NCI-H345 (cell line): ENCODE measurements around the gene KAT2B.

ENCODE experiments used
- DNase-seq: peaks from one replicate; lab custom pipeline; 2025; lab: John Stamatoyannopoulos, UW

Gene KAT2B

DNA sequence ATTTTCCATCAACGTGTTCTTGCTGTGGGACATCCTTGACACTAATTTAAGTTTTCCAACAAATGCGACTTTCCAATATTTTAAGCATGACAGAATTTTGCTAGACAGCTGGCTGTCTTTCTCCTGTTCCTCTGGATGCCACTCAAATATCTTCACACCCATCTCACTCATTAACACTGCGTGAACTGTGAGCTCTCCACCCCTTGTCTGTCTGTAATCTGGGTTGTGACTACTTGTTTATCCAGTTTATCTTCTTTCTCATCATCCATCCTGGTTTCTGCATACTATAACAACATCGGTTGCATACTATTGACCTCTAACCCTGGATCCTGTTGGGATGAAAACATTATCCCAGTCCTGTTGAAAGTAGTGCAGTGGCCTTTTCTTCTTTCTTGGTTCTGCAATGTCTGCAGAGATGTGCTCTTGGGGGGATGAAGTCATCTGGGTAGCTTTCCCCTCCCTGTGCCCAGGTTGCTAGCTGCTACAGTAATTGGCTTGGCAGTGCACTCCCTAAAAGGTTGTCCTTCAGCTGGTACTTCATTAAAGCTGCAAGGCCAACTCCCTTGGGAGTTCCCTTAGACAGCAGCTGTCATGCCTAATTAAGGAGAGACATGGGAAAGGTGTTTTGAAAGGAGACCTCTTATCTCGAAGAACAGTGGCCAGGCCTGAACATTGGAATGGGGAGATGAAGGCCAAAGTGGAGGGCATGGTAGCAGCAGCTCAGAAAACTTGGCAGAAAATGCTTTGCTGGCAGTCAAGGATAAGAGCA lies 24.7 kb downstream of the KAT2B start:
- peak; percentile 4 for DNase-seq

GRCh38 chr3:20066079-20066478 lies 25.8 kb downstream of the KAT2B start:
- DNase-seq: no peak

GRCh38 chr3:20066850-20067617 lies 26.8 kb downstream of the KAT2B start:
- DNase-seq: no peak

- no peak for DNase-seq
Observed at GRCh38 chr3:20068512-20069177, 28.4 kb downstream of the KAT2B start.

- no peak for DNase-seq
Observed at GRCh38 chr3:20069178-20069532, 28.9 kb downstream of the KAT2B start.

DNA sequence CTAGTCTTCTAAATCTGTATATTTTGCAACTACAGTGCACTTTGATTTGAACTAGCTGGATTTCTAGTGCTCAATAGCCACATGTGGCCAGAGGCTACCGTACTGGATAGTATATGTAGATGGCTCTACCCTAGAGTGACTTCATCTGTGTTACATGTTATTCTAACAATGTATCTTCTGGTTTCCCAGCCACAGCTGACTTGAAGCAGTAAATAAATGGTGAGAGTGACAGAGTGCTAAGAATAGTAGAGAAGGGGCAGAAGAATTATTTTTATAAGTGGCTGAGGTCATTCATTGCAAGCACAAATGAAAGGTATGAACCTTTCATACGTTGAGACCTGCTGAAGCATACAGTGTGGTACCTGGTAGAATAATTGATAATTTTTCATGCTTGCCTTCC lies 30.9 kb downstream of the KAT2B start:
- DNase-seq: no peak

GRCh38 chr3:20072422-20072821 lies 32.2 kb downstream of the KAT2B start:
- DNase-seq: no peak

DNA sequence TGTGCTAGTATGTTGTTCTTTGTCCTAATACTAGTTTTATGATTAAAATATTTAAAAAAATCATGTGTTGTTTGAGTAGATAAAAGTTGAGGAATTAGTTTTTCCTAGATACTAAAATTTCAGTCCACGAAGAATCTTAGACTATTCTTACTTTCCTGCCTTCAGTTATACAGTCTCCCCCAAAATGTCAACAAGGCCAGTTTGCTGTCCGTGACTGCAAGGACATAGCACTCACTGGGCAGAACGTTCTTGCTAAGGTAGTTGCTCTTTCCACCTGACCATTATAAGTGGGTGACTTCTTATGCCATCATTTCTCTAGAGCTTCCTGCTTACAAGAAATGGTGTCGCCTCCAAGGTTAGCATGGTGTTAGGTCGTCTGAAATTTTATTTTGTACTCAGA lies 32.8 kb downstream of the KAT2B start:
- no peak for DNase-seq

DNA sequence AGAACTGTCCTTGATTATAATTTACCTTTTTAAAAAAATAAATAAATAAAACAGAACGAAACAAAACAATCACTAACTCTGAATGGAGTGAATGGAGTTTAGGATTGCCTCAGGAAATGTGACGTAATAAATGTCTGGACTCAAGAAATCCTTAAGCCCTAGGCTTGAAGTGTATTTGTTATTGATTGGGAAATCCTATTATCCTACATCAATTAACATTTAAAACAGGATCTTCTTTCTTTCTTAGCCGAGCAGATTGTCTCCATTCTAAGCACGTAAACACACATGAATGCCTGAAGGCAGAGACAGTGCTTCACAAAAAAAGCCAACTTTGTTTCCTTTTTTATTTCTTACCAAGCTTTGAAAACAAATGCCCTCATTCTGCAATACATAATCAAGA lies 33.4 kb downstream of the KAT2B start:
- no peak for DNase-seq

DNA sequence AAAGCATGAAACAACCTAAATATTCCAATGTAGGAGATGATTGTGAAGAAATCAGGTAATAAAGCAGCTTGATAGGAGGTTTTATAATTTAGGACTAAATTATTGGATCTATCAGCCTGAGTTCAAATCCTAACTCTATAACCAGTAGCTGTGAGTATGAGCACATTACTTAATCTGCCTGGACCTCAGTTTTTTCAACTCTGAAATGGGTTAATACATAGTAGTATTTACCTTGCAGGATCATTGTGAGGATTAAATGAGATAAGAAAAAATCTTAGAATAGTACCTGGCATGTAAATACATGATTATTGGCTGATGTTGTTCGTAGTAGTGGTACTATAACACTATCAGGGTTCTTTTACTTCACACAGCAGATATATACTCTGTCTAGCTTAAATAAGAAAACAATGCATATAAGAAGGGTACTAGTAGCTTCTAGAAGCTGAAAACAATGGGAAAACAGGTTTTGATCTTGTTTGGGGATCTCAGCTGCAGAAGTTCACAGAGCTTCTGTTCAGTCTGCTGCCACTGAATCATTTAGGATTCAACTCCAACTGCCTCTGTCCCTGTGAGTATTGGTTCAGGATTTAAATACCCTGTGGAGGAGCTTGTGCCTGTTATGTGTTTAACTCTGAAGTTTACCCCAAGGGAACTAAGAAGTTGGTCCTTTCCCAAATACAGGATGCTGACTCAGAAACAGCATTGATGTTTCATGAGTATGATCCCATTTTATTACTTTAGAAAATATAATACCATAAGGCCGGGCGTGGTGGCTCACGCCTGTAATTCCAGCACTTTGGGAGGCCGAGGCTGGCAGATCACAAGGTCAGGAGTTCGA lies 34.2 kb downstream of the KAT2B start:
- DNase-seq: no peak

GRCh38 chr3:20075197-20075596 lies 35.0 kb downstream of the KAT2B start:
- DNase-seq: no peak

- no peak for DNase-seq
Observed at GRCh38 chr3:20076296-20076997, 36.2 kb downstream of the KAT2B start.

- DNase-seq: no peak
Observed at GRCh38 chr3:20077068-20077467, 36.8 kb downstream of the KAT2B start.

- DNase-seq: peak; percentile 21
Observed at GRCh38 chr3:20078194-20078714, 38.0 kb downstream of the KAT2B start.

GRCh38 chr3:20079621-20080020 lies 39.4 kb downstream of the KAT2B start:
- no peak for DNase-seq

DNA sequence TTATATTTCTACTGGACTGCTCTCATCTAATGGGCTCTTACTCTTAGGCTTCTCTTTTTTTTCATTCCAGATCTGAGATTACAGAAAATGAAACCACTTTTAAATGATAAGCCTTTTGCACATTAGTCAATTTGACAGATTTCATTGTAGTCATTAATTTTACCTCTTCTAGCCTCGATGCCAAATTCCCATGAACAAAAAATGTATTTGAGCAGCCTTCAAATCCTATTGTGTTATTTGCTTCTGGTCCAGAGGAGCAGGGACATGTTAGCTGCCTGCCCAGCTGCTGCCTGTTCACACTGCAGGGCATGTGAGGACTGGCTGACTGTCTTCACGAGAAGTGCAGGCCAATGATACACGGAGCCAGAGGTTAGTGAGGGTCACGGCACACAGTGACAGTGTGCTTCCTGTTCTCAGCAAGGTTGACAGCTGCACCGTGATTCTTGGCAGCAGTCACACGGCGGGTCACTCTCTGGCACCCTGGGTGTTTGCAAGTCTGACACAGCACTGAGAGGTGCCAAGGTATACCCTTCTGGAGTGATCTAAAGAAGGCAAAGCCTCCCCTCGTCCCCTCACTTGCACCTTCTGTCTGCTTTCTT lies 40.8 kb downstream of the KAT2B start:
- no peak for DNase-seq

- DNase-seq: no peak
Observed at GRCh38 chr3:20083253-20083652, 43.0 kb downstream of the KAT2B start.

DNA sequence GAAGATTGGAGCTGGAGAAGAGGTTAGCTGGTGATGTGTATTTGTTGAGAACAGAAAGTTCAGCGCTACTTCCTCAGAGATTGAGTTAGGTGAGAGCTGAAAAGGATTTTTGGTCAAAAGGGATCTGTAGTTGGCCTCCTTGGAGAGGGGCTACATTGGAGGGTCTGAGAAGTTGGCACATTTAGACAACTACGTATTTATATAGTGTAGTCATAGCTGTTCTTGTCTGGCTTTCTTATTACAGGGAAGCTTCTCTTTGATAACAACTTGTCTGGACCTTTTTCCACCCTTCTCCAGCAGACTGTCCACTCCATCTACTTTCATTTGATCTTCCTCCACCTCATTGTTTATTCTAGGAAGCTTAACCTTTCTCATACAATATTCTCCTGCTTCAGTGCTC lies 43.7 kb downstream of the KAT2B start:
- DNase-seq: no peak

DNA sequence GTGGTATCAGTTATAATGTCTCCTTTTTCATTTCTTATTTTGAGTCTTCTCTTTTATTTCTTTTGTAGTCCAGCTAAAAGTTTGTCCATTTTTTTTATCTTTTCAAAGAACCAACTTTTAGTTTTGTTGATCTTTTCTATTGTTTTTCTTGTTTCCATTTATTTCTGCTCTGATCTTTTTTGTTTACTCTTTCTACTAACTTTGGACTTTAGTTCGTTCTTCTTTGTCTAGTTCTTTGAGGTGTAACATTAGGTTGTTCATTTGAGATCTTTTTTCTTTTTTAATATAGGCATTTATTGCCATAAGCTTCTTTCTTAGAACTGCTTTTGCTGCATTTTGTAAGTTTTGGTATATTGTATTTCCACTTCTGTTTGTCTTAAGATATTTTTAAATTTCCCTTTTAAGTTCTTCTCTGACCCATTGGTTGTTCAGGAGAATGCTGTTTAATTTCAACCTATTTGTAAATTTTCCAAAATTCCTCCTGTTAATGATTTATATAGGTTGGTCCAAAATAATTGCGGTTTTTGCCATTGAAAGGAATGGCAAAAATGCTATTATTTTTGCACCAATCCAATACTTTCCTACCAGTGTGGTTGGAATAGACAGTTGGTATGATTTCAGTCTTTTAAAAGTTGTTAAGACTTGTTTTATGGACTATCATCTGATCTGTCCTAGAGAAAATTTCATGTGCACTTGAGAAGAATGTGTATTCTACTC lies 51.2 kb downstream of the KAT2B start:
- DNase-seq: no peak

- no peak for DNase-seq
Observed at GRCh38 chr3:20095470-20095869, 55.2 kb downstream of the KAT2B start.
